GM21447 (cell line): ENCODE results near the gene GAS5.

Experiments used
- ATAC-seq: cut with Tn5 transposase; IDR thresholded peaks from one replicate; pipeline ENCODE4 v1.9.1; 2021; ENCODE audit not compliant: unreplicated experiment

Gene GAS5

DNA sequence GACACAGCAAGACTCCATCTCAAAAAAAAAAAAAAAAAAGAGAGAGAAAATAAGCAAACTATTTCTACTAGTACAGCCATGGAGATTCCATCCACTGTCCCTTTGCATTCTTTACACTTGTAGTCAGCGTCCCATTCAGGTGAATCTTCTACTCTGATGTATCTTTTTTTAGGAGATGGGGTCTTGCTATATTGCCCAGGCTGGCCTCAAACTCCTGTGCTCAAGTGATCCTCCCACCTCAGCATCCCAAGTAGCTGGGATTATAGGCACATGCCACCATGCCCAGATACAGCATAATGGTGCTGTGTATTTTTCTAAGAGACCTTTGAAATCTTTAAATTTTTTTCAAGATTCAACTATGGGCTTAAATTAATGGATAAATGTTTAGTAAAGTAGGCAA is 35.0 kb downstream of the GAS5 start:
- no peak for ATAC-seq

DNA sequence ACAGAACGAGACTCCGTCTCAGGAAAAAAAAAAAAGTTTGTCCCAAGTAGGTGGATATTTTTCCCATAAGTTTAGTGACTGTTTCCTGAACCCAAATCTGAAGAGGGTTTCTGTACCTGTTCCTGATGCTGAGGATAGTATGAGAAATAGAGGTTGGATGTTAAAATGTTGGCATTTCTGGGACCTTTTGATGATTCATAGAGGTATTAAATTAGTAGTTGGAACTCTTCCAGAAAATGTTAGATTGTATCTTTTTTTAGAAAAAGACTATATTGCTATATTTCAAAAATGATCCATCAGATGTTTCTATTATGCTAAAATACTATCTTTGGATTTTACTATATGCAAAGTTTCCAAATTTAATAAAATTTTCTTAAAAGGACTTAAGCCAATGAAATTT is 40.2 kb downstream of the GAS5 start:
- no peak for ATAC-seq

- ATAC-seq, result peak; percentile 82
Observed at GRCh38 chr1:173824315-173825081, 43.3 kb downstream of the GAS5 start, which contains the start of the genes CENPL and DARS2. Gene CENPL (minus strand): TSS chr1:173824883. CDS start chr1:173811299, 13,584 bp downstream. Gene DARS2 (plus strand): TSS chr1:173824673. CDS start chr1:173825230, 557 bp downstream.

DNA sequence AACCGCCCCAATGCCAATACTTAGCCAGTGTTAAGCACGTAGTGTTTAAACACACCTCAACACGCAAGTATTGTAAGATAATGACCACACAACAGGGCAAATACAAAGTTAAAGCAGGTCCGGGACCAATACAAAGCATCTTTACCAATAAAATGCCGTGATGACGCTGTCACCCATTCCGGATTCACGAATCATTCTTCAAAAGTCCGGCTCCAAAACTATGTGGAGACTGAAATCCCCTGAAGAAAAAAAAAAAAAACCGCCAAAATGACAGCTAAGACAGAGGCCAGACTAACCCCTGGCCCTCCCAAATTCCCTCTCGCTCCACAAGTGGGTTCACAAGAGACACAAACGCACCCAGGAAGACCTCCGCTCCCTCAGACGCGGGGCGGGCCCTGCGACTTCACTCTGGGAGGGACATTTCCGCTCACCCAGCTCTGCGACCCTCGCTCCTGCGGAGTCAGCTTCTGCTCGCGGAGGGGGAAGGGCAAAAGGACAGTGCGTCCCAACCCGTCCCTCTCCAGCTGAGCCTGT is 43.9 kb downstream of the GAS5 start:
- peak; percentile 45 for ATAC-seq

DNA sequence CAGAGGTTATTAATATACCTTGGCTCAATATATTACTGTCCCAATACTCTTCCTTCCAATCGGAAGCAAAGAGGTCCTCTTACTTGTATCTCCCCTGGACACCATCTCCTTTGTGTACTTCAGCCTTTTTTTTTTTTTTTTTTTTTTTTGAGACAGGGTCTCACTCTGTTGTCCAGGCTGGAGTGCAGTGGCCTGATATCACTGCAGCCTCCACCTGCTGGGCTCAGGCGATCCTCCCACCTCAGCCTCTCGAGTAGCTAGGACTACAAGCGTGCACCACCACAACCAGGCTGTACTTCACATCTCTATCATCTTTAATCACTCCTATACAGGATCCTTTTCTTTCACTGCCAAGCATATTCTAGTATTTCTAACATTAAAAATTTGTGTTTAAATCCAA is 46.1 kb downstream of the GAS5 start:
- no peak for ATAC-seq

DNA sequence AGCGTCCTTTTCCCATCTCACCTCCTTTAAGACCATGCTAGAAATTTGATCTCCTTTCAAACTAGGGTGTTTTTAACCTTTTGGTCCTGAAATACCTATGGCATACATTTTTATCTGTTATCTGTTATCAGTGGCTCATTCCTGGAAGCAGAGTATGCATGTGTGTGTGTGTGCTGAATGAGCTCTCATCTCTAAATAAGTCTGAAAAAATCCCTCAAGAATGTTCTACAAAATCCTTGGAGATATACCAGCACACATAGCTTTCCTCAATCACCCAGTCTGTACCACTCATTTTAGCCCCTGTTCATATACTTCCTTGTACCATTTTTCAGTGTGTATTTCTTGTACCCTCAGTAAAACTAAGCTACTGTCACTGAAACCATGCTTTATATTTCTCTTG is 49.3 kb downstream of the GAS5 start:
- no peak for ATAC-seq
